ENCODE measurements around the gene SRCIN1. TPM values are rescaled to one million over a fixed set of nuclear protein-coding genes. Genes with fewer than 3 reads are reported as not detected.
A peak's percentile ranks its signal among the peaks of the same experiment; 100 is the strongest.
"Not testable (repeated sequence)": the region's sequence is repeated elsewhere in the genome, so short reads cannot be mapped to it uniquely, and the experiment has no call there.

The SRCIN1 gene
- polyA plus RNA-seq, 4 donors: 0.45 to 9.6 (median 0.99) TPM

DNA sequence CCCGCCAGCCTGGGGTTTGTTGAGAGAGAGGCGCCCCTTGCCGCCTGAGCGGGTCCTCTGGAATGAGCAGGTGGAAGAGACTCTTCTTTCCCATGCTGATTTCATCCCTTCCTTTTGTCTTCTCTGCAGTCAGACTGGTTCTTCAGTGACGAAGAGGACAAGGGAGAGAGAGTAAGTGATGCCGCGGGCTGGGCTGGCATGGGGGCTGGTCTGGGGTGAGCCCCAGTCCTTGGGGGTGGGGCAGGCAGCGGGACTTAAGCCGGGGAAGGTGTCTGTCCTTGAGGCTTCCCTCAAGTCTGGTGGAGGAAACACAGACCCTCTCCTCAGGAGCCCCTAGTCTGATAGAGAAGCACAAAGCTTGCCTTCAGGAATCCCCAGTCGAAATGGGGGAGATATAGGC is 108.1 kb downstream of the SRCIN1 start:
- not testable (repeated sequence) for FAIRE-seq

DNA sequence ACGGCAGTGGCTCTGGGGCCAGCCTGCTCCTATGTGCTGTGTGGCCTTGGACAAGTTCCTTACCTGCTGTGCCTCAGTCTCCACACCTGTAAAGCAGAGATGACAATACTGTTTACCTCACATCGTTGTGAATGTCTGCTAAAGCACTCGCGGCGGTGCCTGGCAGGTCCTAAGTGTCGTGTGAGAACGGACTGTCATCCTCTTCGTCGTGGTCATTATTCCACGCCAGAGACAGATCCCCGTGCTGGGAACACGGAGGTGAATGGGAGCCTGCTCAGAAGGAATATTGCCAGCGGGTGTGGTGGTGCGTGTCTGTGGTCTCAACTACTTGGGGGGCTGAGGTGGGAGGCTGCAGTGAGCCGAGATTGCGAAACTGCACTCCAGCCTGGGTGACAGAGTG is 111.6 kb downstream of the SRCIN1 start:
- not testable (repeated sequence) for H3K9me3 ChIP-seq (ENCODE audit: control insufficient read depth in 2 of 2, insufficient read depth in 1 of 2, low read depth in 1 of 2, low read length in 1 of 2); H3K4me1 ChIP-seq (ENCODE audit: control insufficient read depth in 3 of 3, insufficient read depth in 2 of 3, low read depth in 1 of 3, low read length in 2 of 3); DNase-seq; FAIRE-seq; H3K4me3 ChIP-seq (ENCODE audit: low read depth in 1 of 3, low read length in 3 of 3); H3K27me3 ChIP-seq (ENCODE audit: control insufficient read depth in 3 of 3, insufficient read depth in 3 of 3, low read length in 3 of 3); H3K27ac ChIP-seq (ENCODE audit: low read depth in 1 of 3, low read length in 2 of 3)
- WGBS, 3 donors: 88 to 97% (median 90%) methylated on average over 15 to 16 of the region's 16 CpGs
- peaks cover 0 to 68% (median 0%) of the 10 kb centered on the region in 3 donors for H3K36me3 ChIP-seq (ENCODE audit: control insufficient read depth in 3 of 3, insufficient read depth in 2 of 3, low read depth in 1 of 3, low read length in 3 of 3)

More for the DNA sequence above, 108.1 kb downstream of the SRCIN1 start:
- not testable (repeated sequence) for DNase-seq; H3K27ac ChIP-seq (ENCODE audit: low read depth in 1 of 3, low read length in 2 of 3); H3K4me1 ChIP-seq (ENCODE audit: control insufficient read depth in 3 of 3, insufficient read depth in 2 of 3, low read depth in 1 of 3, low read length in 2 of 3); H3K4me3 ChIP-seq (ENCODE audit: low read depth in 1 of 3, low read length in 3 of 3); H3K9me3 ChIP-seq (ENCODE audit: control insufficient read depth in 2 of 2, insufficient read depth in 1 of 2, low read depth in 1 of 2, low read length in 1 of 2); H3K27me3 ChIP-seq (ENCODE audit: control insufficient read depth in 3 of 3, insufficient read depth in 3 of 3, low read length in 3 of 3)
- WGBS, 3 donors: 88 to 99% (median 95%) methylated on average over 8 to 10 of the region's 10 CpGs
- peaks cover 0 to 45% (median 0%) of the 10 kb centered on the region in 3 donors for H3K36me3 ChIP-seq (ENCODE audit: control insufficient read depth in 3 of 3, insufficient read depth in 2 of 3, low read depth in 1 of 3, low read length in 3 of 3)

DNA sequence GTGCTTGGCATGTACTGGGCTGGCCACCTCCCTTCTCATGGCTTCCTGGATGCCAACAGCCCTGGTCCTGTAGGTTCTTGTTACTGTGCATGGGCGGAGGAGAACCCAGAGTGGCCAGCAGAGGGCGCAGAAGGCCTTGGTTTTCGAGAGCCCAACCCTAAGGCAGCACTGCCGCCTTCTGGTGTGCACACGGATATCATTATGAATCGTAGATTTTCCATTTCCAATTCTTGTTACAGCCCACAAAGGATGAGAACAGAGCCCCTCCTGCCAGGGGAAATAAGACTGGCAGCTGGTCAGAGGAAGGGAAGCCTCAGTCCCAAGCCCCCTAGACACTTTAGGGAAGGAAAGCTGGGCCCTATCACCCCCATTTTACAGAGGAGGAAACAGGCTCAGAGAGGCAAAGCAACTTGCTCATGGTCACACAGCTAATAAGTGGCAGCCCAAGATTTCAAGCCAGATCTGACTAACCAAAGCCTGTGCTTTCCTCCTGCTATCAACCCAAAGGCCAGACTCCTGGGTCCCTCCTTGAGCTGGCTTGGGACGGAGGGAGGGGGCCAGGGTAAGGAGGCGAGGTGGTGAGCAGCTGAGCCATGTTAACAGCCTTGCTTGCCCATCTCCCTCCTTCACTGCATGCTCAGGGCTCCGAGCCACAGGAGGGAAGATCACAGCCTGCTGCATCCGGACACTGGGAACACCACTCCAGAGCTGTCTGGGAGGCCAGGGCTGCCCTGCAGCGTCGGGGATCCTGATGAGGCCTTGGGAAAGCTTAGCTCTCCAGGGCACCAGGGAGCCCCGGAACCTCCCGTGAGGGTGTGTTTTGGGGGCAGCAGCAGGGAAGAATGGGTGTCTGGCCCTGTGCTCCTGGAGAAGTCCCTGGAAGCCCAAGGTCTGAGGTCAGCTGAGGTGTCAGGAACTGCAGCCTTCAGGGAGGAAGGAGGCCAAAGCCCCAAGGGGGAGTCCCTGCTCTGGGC is 113.4 kb downstream of the SRCIN1 start:
- peak; percentile 85 to 90 for DNase-seq
- H3K27me3 ChIP-seq (ENCODE audit: control insufficient read depth in 3 of 3, insufficient read depth in 3 of 3, low read length in 3 of 3); H3K27ac ChIP-seq (ENCODE audit: low read depth in 1 of 3, low read length in 2 of 3); H3K9me3 ChIP-seq (ENCODE audit: control insufficient read depth in 2 of 2, insufficient read depth in 1 of 2, low read depth in 1 of 2, low read length in 1 of 2); H3K4me1 ChIP-seq (ENCODE audit: control insufficient read depth in 3 of 3, insufficient read depth in 2 of 3, low read depth in 1 of 3, low read length in 2 of 3); FAIRE-seq; H3K4me3 ChIP-seq (ENCODE audit: low read depth in 1 of 3, low read length in 3 of 3): not testable (repeated sequence)
- WGBS, 3 donors: 52 to 57% (median 54%) methylated on average over 13 to 14 of the region's 14 CpGs
- H3K36me3 ChIP-seq (ENCODE audit: control insufficient read depth in 3 of 3, insufficient read depth in 2 of 3, low read depth in 1 of 3, low read length in 3 of 3): peaks cover 0 to 53% (median 0%) of the 10 kb centered on the region in 3 donors

DNA sequence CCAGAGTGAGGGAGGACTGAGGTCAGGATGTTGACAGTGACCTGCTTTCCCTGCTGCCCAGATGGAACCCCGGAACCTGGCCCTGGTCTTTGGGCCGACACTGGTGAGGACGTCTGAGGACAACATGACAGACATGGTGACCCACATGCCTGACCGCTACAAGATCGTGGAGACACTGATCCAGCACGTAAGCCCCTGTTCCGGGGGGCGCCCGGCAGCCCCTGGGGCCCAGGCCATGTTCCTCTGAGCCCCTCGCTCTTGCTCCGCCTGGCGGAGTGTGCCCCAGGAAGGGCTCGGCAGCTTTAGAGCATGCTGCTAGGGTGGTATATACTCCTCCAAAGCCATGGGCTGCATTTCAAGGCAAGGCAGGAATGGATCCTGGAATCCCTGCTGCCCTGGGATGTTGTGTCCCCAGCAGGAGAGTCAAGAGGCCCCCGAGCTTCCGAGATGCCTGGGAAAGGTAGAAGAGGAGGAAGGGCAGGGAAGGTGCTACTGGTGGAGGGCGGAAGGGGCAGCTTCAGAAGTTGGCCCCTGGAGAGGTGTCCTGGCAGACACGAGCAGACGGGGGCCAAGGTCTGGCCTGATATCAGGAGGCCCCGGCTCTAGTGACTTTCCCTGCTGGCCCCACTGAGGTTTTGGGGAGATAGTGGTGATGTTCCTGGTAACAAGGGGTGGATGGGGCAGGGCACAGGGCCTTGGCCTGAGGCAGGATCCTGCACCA is 114.2 kb downstream of the SRCIN1 start:
- not testable (repeated sequence) for H3K27me3 ChIP-seq (ENCODE audit: control insufficient read depth in 3 of 3, insufficient read depth in 3 of 3, low read length in 3 of 3); H3K4me3 ChIP-seq (ENCODE audit: low read depth in 1 of 3, low read length in 3 of 3); H3K27ac ChIP-seq (ENCODE audit: low read depth in 1 of 3, low read length in 2 of 3); H3K4me1 ChIP-seq (ENCODE audit: control insufficient read depth in 3 of 3, insufficient read depth in 2 of 3, low read depth in 1 of 3, low read length in 2 of 3); H3K9me3 ChIP-seq (ENCODE audit: control insufficient read depth in 2 of 2, insufficient read depth in 1 of 2, low read depth in 1 of 2, low read length in 1 of 2); FAIRE-seq; DNase-seq
- WGBS, 3 donors: 88 to 94% (median 93%) methylated on average over 18 to 19 of the region's 19 CpGs
- H3K36me3 ChIP-seq (ENCODE audit: control insufficient read depth in 3 of 3, insufficient read depth in 2 of 3, low read depth in 1 of 3, low read length in 3 of 3): peaks cover 0 to 53% (median 0%) of the 10 kb centered on the region in 3 donors

DNA sequence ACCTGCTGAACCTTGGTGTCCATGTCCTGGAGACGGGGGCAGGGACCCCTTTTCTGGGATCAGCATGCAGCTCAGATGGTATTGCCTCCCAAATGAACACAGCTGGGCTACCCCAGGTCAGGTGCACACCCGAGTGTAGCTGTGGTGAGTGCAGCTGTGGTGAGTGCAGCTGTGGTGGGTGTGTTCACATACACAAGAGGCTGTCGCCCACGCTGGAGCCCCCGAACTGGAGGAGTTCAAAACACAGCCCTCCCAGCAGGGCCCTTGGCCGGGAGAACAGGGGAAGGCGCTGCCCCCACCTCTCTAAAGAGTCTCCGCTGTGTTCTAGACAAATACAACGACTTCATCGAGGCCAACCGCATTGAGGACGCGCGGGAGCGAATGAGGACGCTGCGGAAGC is 116.0 kb downstream of the SRCIN1 start:
- not testable (repeated sequence) for FAIRE-seq; H3K4me3 ChIP-seq (ENCODE audit: low read depth in 1 of 3, low read length in 3 of 3); H3K27ac ChIP-seq (ENCODE audit: low read depth in 1 of 3, low read length in 2 of 3); H3K27me3 ChIP-seq (ENCODE audit: control insufficient read depth in 3 of 3, insufficient read depth in 3 of 3, low read length in 3 of 3); DNase-seq; H3K9me3 ChIP-seq (ENCODE audit: control insufficient read depth in 2 of 2, insufficient read depth in 1 of 2, low read depth in 1 of 2, low read length in 1 of 2); H3K4me1 ChIP-seq (ENCODE audit: control insufficient read depth in 3 of 3, insufficient read depth in 2 of 3, low read depth in 1 of 3, low read length in 2 of 3)
- H3K36me3 ChIP-seq (ENCODE audit: control insufficient read depth in 3 of 3, insufficient read depth in 2 of 3, low read depth in 1 of 3, low read length in 3 of 3): peaks cover 0 to 58% (median 0%) of the 10 kb centered on the region in 3 donors
- 82 to 92% (median 88%) methylated on average over 17 of the region's 17 CpGs for WGBS, 3 donors

DNA sequence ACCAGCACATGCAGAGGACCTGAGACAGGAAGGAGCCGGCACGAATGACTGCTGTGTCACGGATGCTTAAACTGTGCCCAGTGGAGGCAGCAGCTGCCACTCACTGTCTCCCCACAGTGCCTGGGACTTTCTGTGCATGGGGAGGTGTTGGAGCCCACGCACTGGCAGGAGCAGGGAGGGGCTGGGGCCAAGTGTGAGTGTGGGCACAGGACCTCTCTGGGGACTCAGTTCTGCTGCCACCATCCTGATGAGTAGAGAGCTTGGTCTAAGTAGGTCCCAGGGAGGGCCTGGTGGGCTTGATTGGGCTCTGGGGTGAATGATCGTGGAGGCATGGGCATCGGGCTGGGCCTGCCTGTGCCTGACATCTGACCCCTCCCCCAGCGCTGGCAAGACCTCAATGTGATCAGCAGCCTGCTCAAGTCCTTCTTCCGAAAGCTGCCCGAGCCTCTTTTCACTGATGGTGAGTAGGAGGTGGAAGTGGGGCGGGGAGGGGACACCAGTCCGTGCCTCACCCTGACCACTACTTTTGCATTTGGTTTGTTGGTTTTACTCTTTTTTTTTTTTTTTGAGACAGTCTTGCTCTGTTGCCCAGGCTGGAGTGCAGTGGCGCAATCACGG is 120.0 kb downstream of the SRCIN1 start:
- peaks cover 0 to 42% (median 4%) of the 10 kb centered on the region in 3 donors for H3K36me3 ChIP-seq (ENCODE audit: control insufficient read depth in 3 of 3, insufficient read depth in 2 of 3, low read depth in 1 of 3, low read length in 3 of 3)
- H3K27ac ChIP-seq (ENCODE audit: low read depth in 1 of 3, low read length in 2 of 3); H3K9me3 ChIP-seq (ENCODE audit: control insufficient read depth in 2 of 2, insufficient read depth in 1 of 2, low read depth in 1 of 2, low read length in 1 of 2); H3K4me3 ChIP-seq (ENCODE audit: low read depth in 1 of 3, low read length in 3 of 3); H3K4me1 ChIP-seq (ENCODE audit: control insufficient read depth in 3 of 3, insufficient read depth in 2 of 3, low read depth in 1 of 3, low read length in 2 of 3); H3K27me3 ChIP-seq (ENCODE audit: control insufficient read depth in 3 of 3, insufficient read depth in 3 of 3, low read length in 3 of 3); FAIRE-seq; DNase-seq: not testable (repeated sequence)
- 79 to 91% (median 87%) methylated on average over 11 to 13 of the region's 13 CpGs for WGBS, 3 donors

DNA sequence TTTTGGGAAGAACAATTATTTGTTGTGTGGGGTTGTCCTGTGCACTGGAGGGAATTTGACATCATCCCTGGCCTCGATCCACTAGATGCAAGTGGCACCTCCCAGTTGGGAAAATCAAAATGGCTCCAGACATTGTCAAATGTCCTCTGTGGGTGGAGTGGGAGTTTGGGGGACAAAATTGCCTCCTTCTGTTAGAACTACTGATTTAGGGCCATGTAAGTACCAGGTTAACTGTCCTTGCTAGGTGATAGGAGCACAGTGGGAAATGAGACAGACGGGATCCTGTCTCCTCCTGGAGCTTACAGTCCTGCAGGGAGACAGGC is 120.6 kb downstream of the SRCIN1 start:
- 40 to 43% (median 43%) methylated on average over 2 of the region's 2 CpGs for WGBS, 3 donors
- Histone ChIP-seq H3K27me3 (ENCODE audit: control insufficient read depth in 3 of 3, insufficient read depth in 3 of 3, low read length in 3 of 3) (no peaks in the 10 kb centered on the region), H3K4me3 (ENCODE audit: low read depth in 1 of 3, low read length in 3 of 3) (no peak overlapping the region), H3K27ac (ENCODE audit: low read depth in 1 of 3, low read length in 2 of 3) (no peak overlapping the region), H3K4me1 (ENCODE audit: control insufficient read depth in 3 of 3, insufficient read depth in 2 of 3, low read depth in 1 of 3, low read length in 2 of 3) (no peaks in the 10 kb centered on the region), H3K9me3 (ENCODE audit: control insufficient read depth in 2 of 2, insufficient read depth in 1 of 2, low read depth in 1 of 2, low read length in 1 of 2) (no peaks in the 10 kb centered on the region), H3K36me3 (ENCODE audit: control insufficient read depth in 3 of 3, insufficient read depth in 2 of 3, low read depth in 1 of 3, low read length in 3 of 3) (peaks cover 0 to 40% (median 4%) of the 10 kb centered on the region in 3 donors)
- no peak for FAIRE-seq
- no peak for DNase-seq
